Cardiac muscle cell (in vitro differentiated cells and primary cell): ENCODE results near the gene METTL13. TPM values are rescaled to one million over a fixed set of nuclear protein-coding genes. Genes with fewer than 3 reads are reported as not detected.

Experiments used
- DNase-seq, 2 donors: peaks; one replicate each; pipeline versions ENCODE4 v3.0.0 to v3.0.0-alpha.2; 2010 to 2017; ENCODE audit warnings: low read depth in 1 of 2, low spot score in 1 of 2
- H3K27ac ChIP-seq: fragments of 200-600 bp; sonication (generic); 2 replicates; pipeline ENCODE4 v1.5.1; 2016
- H3K27me3 ChIP-seq: fragments of 200-600 bp; sonication (generic); 2 replicates; pipeline ENCODE4 v1.6.0; 2016; ENCODE audit warnings: control low read depth
- H3K36me3 ChIP-seq: fragments of 200-600 bp; sonication (generic); 2 replicates; pipeline ENCODE4 v1.5.1; 2016; ENCODE audit warnings: control low read depth
- H3K4me1 ChIP-seq: fragments of 200-600 bp; sonication (generic); 2 replicates; pipeline ENCODE4 v1.8.1; 2017; ENCODE audit warnings: low read depth, mild to moderate bottlenecking, mixed run types
- H3K4me3 ChIP-seq: fragments of 200-600 bp; sonication (generic); 2 replicates; pipeline ENCODE4 v1.5.1; 2016; ENCODE audit warnings: mild to moderate bottlenecking
- H3K9me3 ChIP-seq: fragments of 200-600 bp; sonication (generic); 2 replicates; pipeline ENCODE4 v1.5.1; 2017; ENCODE audit warnings: low read depth, mild to moderate bottlenecking, control low read depth
- CTCF ChIP-seq: IDR thresholded peaks from 2 replicates; pipeline ENCODE4 v1.5.1; 2012; ENCODE audit warnings: low read depth, mild to moderate bottlenecking, low read length
- polyA plus RNA-seq: library from polyadenylated mRNA; unstranded; fragments of >200 nt; fragmentation: Nextera tagmentation; extraction: Ambion mirVana; gene quantifications from 2 replicates; pipeline ENCODE4 v1.2.1, GENCODE V29; 2016
- total RNA-seq: library from RNA; depleted of rRNA; stranded (reverse); fragments of >200 nt; gene quantifications from 2 replicates; pipeline ENCODE4 v1.2.3, GENCODE V29; 2016

METTL13 gene
- total RNA-seq = 17.2 and 21.6 TPM in 2 replicates
- polyA plus RNA-seq = 19.1 and 33.3 TPM in 2 replicates

GRCh38 chr1:171781176-171781875 is at the start of gene METTL13:
Gene METTL13 (plus strand): TSS chr1:171781660. CDS start chr1:171781968, 308 bp downstream.
- Histone ChIP-seq H3K27ac (peak within 1 kb of the TSS; percentile 93), H3K9me3 (no peaks in the 10 kb centered on the region), H3K4me3 (peak within 1 kb of the TSS; percentile 75), H3K36me3 (peaks cover 5% of the 10 kb centered on the region), H3K27me3 (no peaks in the 10 kb centered on the region), H3K4me1 (no peaks in the 10 kb centered on the region)
- no peak for TF ChIP-seq CTCF
- DNase-seq = peak; percentile 100

DNA sequence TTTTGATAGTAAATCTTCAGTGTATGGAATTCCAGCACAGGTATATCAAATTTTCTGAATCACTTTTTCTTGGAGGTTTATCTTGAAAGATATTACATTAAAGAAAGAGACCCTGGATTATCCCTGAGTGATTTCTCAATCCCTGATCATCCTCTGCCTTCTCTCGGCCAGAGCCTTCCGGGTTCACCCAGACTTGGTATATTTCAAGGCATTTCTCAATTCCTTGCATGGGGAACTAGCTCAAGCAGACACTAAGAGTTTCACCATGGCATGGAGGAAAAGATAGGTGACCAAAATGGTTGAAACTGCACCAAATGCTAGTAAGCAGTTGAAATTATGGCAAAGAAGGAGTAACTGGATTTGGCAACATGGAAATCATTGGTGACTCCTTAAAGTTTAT is 45.3 kb upstream of the METTL13 start:
- Histone ChIP-seq H3K4me3 (no peak overlapping the region), H3K27me3 (no peaks in the 10 kb centered on the region), H3K27ac (no peak overlapping the region), H3K9me3 (no peaks in the 10 kb centered on the region), H3K36me3 (peaks cover 14% of the 10 kb centered on the region), H3K4me1 (peaks cover 7% of the 10 kb centered on the region)
- no peak for TF ChIP-seq CTCF
- no peak for DNase-seq

DNA sequence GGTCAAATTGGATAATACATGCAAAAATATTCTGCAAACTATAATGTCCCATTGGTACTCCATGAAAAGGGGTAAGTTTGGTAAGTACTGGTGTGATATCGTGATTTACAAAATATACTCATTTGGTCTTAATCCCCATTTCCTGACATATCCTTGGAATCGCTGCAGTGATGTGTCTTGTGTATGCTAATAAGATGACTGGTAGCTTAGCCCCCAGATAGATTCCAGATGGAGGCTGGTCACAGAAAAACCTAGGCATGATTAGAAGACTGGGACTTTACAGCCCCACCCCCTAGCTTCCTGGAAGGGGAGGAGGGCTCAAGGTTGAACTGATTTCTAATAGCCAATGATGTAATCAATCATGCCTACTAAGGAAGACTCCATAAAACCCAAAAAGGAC is 42.5 kb upstream of the METTL13 start:
- no peak for TF ChIP-seq CTCF
- H3K36me3 ChIP-seq = peaks cover 14% of the 10 kb centered on the region
- no peak overlapping the region for H3K27ac ChIP-seq
- no peak overlapping the region for H3K4me3 ChIP-seq
- no peaks in the 10 kb centered on the region for H3K27me3 ChIP-seq
- no peak for DNase-seq
- no peaks in the 10 kb centered on the region for H3K9me3 ChIP-seq
- peaks cover 16% of the 10 kb centered on the region for H3K4me1 ChIP-seq

GRCh38 chr1:171739656-171740055 is 41.8 kb upstream of the METTL13 start:
- Histone ChIP-seq H3K9me3 (no peaks in the 10 kb centered on the region), H3K27ac (no peak overlapping the region)
- peak in 1 of 2 donors; percentile 37 for DNase-seq

DNA sequence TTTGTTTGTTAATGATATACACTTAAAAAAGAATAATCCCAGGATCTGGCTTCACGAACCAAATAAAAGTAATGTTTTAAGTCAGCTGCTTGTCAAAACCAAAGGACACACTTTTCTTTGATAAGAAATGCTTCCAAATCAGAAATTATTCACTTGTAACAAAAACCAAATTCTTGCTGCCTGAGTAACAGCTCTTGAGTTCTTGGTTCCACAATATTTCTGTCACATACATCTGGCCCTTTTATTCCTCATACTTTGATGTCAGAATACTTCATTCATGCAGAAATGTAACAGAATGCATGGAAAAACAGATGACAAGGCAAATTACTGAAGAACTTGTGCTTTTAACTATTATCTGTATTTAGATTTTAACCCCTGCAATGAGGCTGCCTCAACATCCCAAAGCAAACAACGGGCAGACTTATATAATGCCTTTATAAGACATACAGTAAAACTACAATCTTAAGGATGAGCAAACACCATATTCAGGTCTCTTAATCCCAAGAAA is 41.0 kb upstream of the METTL13 start:
- Histone ChIP-seq H3K4me3 (peak overlapping the region; percentile 84), H3K9me3 (no peaks in the 10 kb centered on the region), H3K4me1 (peaks cover 18% of the 10 kb centered on the region), H3K36me3 (peaks cover 14% of the 10 kb centered on the region), H3K27ac (no peak overlapping the region), H3K27me3 (no peaks in the 10 kb centered on the region)
- no peak for DNase-seq
- no peak for TF ChIP-seq CTCF

More at GRCh38 chr1:171739656-171740055, 41.8 kb upstream of the METTL13 start:
- H3K4me1 ChIP-seq = peaks cover 18% of the 10 kb centered on the region
- no peak for TF ChIP-seq CTCF
- H3K27me3 ChIP-seq = no peaks in the 10 kb centered on the region
- peaks cover 14% of the 10 kb centered on the region for H3K36me3 ChIP-seq
- no peak overlapping the region for H3K4me3 ChIP-seq
